Ovary (tissue), 3 donors: ENCODE data around the gene PTF1A.

ENCODE experiments used
- CTCF ChIP-seq, 3 donors: fragments of 450-650 bp in 2 of 3; fragments of 200-600 bp in 1 of 3; IDR thresholded peaks; one replicate each; pipeline versions ENCODE4 v1.5.1 to v1.8.0; 2016 to 2022; ENCODE audit warnings: antibody characterized with exemption in 3 of 3, mild to moderate bottlenecking in 1 of 3
- EP300 ChIP-seq: sonication (generic); formaldehyde crosslinking; IDR thresholded peaks from one replicate; pipeline ENCODE4 v1.6.1; 2017; ENCODE audit warnings: antibody characterized with exemption
- POLR2A ChIP-seq: fragments of 450-650 bp; IDR thresholded peaks from one replicate; pipeline ENCODE4 v1.6.1; 2017; ENCODE audit warnings: antibody characterized with exemption, mild to moderate bottlenecking, moderate library complexity
- donor health status: DM: no; HTN: no; CAD: no.

GRCh38 chr10:23195846-23196600, 3.9 kb downstream of the PTF1A start:
- TF ChIP-seq POLR2A (no peak), CTCF (IDR thresholded peaks at IDR 0.05) (no peak), EP300 (no peak)
